A549 (cell line): Measurements from ENCODE around the gene GRM4. TPM values are rescaled to one million over a fixed set of nuclear protein-coding genes. Genes with fewer than 3 reads are reported as not detected.
"Not testable (repeated sequence)": the region's sequence is repeated elsewhere in the genome, so short reads cannot be mapped to it uniquely, and the experiment has no call there.

Source experiments
- ATAC-seq, 2 experiments: fragments of 200-7000 bp in 1 of 2; fragments of >200 bp in 1 of 2; cut with Nextera tagmentation in 1 of 2; cut with Tn5 transposase in 1 of 2; 3 replicates each; pipeline versions ENCODE4 v1.8.0 to v1.9.1; 2018 to 2020; ENCODE audit warnings: mild to moderate bottlenecking in 1 of 2, moderate library complexity in 1 of 2
- CTCF ChIA-PET: fragments of 300-600 bp; sonication (Branson Sonifier 250); formaldehyde crosslinking; extraction: SDS; loops from one replicate; lab custom pipeline; 2021; ENCODE audit warnings: antibody characterized with exemption, inconsistent platforms; lab: Yijun Ruan, JAX
- POLR2A ChIA-PET: fragments of 350-600 bp; formaldehyde crosslinking; extraction: SDS; loops from one replicate; lab custom pipeline; 2021; ENCODE audit warnings: antibody characterized with exemption, inconsistent platforms; lab: Yijun Ruan, JAX
- DNase-seq, 2 experiments: peaks; one replicate each; pipeline versions ENCODE4 v3.0.0 to v3.0.0-alpha.2; 2011 to 2016; ENCODE audit warnings: low read depth in 1 of 2, low spot score in 1 of 2
- FAIRE-seq: peaks from 2 replicates; lab custom pipeline; 2011; peaks lifted over from hg19 to GRCh38; lab: Jason Lieb, UNC
- H3K27ac ChIP-seq, 2 experiments: fragments of >200 bp; sonication (Bioruptor Twin); formaldehyde crosslinking; 3 replicates each; pipeline ENCODE4 v1.5.1; 2016 to 2017
- H3K4me1 ChIP-seq: fragments of >200 bp; sonication (Bioruptor Twin); formaldehyde crosslinking; 3 replicates; pipeline ENCODE4 v1.6.1; 2016
- H3K4me2 ChIP-seq: fragments of >200 bp; sonication (Bioruptor Twin); formaldehyde crosslinking; 3 replicates; pipeline ENCODE4 v1.6.1; 2016
- H3K4me3 ChIP-seq: fragments of >200 bp; sonication (Bioruptor Twin); formaldehyde crosslinking; 3 replicates; pipeline ENCODE4 v1.5.1; 2016
- H3K9me3 ChIP-seq: fragments of >200 bp; sonication (Bioruptor Twin); formaldehyde crosslinking; 3 replicates; pipeline ENCODE4 v1.6.1; 2016
- BHLHE40 ChIP-seq: IDR thresholded peaks from 2 replicates; pipeline ENCODE4 v1.6.1; 2012; ENCODE audit warnings: low read depth, low read length, inconsistent platforms
- CBX2 ChIP-seq: fragments of 200-600 bp; sonication (generic); IDR thresholded peaks from 2 replicates; pipeline ENCODE4 v1.6.1; 2016; ENCODE audit warnings: low read depth, mild to moderate bottlenecking, borderline replicate concordance
- CBX8 ChIP-seq: fragments of 200-600 bp; sonication (generic); IDR thresholded peaks from 2 replicates; pipeline ENCODE4 v1.6.1; 2016
- CEBPB ChIP-seq, 2 experiments: fragments of >200 bp in 1 of 2; sonication (Bioruptor Twin) in 1 of 2; formaldehyde crosslinking in 1 of 2; IDR thresholded peaks; 2 replicates each; pipeline ENCODE4 v1.6.1; 2012 to 2016
- EHF ChIP-seq: fragments of 250-450 bp; sonication (Bioruptor Pico); IDR thresholded peaks from 2 replicates; pipeline ENCODE4 v1.5.0; 2020; ENCODE audit warnings: mild to moderate bottlenecking
- EHMT2 ChIP-seq: fragments of 200-600 bp; sonication (generic); IDR thresholded peaks from 2 replicates; pipeline ENCODE4 v1.6.1; 2016; ENCODE audit warnings: antibody characterized with exemption, low read depth, mild to moderate bottlenecking, moderate library complexity
- ESRRA ChIP-seq: fragments of 150-350 bp; IDR thresholded peaks from 2 replicates; pipeline ENCODE4 v1.6.1; 2014; ENCODE audit warnings: mild to moderate bottlenecking, low read length, borderline replicate concordance
- FOSL2 ChIP-seq, 2 experiments: fragments of 450-650 bp in 1 of 2; fragments of >200 bp in 1 of 2; sonication (Bioruptor Twin) in 1 of 2; formaldehyde crosslinking; IDR thresholded peaks; 2 replicates each; pipeline versions ENCODE4 v1.5.0 to v1.6.1; 2016 to 2020; ENCODE audit warnings: mild to moderate bottlenecking in 1 of 2, moderate library complexity in 1 of 2
- GATA3 ChIP-seq: IDR thresholded peaks from 2 replicates; pipeline ENCODE4 v1.6.1; 2012; ENCODE audit warnings: borderline replicate concordance
- HEYL ChIP-seq: fragments of 250-450 bp; sonication (Bioruptor Pico); IDR thresholded peaks from 2 replicates; pipeline ENCODE4 v1.8.0; 2021; ENCODE audit warnings: mild to moderate bottlenecking, moderate library complexity
- HOXA7 ChIP-seq: fragments of 250-450 bp; sonication (Bioruptor Pico); IDR thresholded peaks from 2 replicates; pipeline ENCODE4 v1.5.0; 2020; ENCODE audit warnings: mild to moderate bottlenecking, moderate library complexity
- HOXB13 ChIP-seq: fragments of 250-450 bp; sonication (Bioruptor Pico); IDR thresholded peaks from 2 replicates; pipeline ENCODE4 v1.5.0; 2020; ENCODE audit warnings: low read depth, mild to moderate bottlenecking, moderate library complexity
- HOXB5 ChIP-seq: fragments of 250-450 bp; sonication (Bioruptor Pico); IDR thresholded peaks from 2 replicates; pipeline ENCODE4 v1.5.0; 2020; ENCODE audit warnings: mild to moderate bottlenecking, moderate library complexity
- KDM5A ChIP-seq: fragments of 200-600 bp; sonication (generic); IDR thresholded peaks from 2 replicates; pipeline ENCODE4 v1.6.1; 2016; ENCODE audit warnings: antibody characterized with exemption, mild to moderate bottlenecking
- MAZ ChIP-seq: fragments of 150-350 bp; IDR thresholded peaks from 2 replicates; pipeline ENCODE4 v1.6.1; 2014; ENCODE audit warnings: antibody characterized with exemption, low read depth, low read length, borderline replicate concordance
- NFE2L2 ChIP-seq: fragments of 150-350 bp; conservative IDR thresholded peaks from 2 replicates; pipeline ENCODE4 v1.6.1; 2014; ENCODE audit warnings: low read length
- NPAS2 ChIP-seq: fragments of 250-450 bp; sonication (Bioruptor Pico); IDR thresholded peaks from 2 replicates; pipeline ENCODE4 v1.8.0; 2022; ENCODE audit warnings: mild to moderate bottlenecking, moderate library complexity, borderline replicate concordance
- PHF8 ChIP-seq: fragments of 200-600 bp; sonication (generic); IDR thresholded peaks from 2 replicates; pipeline ENCODE4 v1.6.1; 2016; ENCODE audit warnings: low read depth, mild to moderate bottlenecking, antibody characterized with exemption, moderate library complexity, borderline replicate concordance
- RNF2 ChIP-seq: fragments of 200-600 bp; sonication (generic); IDR thresholded peaks from 2 replicates; pipeline ENCODE4 v1.6.1; 2016; ENCODE audit warnings: low read depth, mild to moderate bottlenecking, antibody characterized with exemption, moderate library complexity, borderline replicate concordance
- ZSCAN20 ChIP-seq: fragments of 250-450 bp; sonication (Bioruptor Pico); IDR thresholded peaks from 2 replicates; pipeline ENCODE4 v1.8.0; 2022; ENCODE audit warnings: mild to moderate bottlenecking, moderate library complexity
- WGBS: methylation state at CpG from one replicate; pipeline ENCODE4 v1.1.6; 2017; ENCODE audit errors: missing lambda C conversion rate; 5-methylcytosine and 5-hydroxymethylcytosine counted together
- polyA plus RNA-seq, 4 experiments: library from polyadenylated mRNA; depleted of rRNA in 3 of 4; stranded (reverse); fragments of >200 nt; fragmentation: RNase III in 1 of 4; extraction: RNeasy Plus Mini Kit Qiagen cat#74134 plus additional on column Dnase treatment in 1 of 4; gene quantifications; 2 replicates in 3 of 4; 3 replicates in 1 of 4; pipeline ENCODE4 v1.2.3, GENCODE V29; 2011 to 2017
- TF ChIP-seq, protein P1 (sequence below): fragments of 250-450 bp; sonication (Bioruptor Pico); IDR thresholded peaks from 2 replicates; pipeline ENCODE4 v1.5.0; 2020; ENCODE audit warnings: low read depth, mild to moderate bottlenecking, moderate library complexity
- TF ChIP-seq, protein P2 (sequence below): fragments of >200 bp; sonication (Bioruptor Twin); formaldehyde crosslinking; IDR thresholded peaks from 2 replicates; pipeline ENCODE4 v1.6.1; 2016
- TF ChIP-seq, protein P3 (sequence below): IDR thresholded peaks from 2 replicates; pipeline ENCODE4 v1.6.1; 2012; ENCODE audit warnings: low read depth, borderline replicate concordance
- TF ChIP-seq, protein P4 (sequence below): fragments of 200-600 bp; sonication (generic); IDR thresholded peaks from 2 replicates; pipeline ENCODE4 v1.6.1; 2016; ENCODE audit warnings: antibody characterized with exemption, mild to moderate bottlenecking, moderate library complexity

Gene GRM4
- polyA plus RNA-seq, 2 of the 4 experiments (the other 2 are of a cell fraction): 0.05 TPM

DNA sequence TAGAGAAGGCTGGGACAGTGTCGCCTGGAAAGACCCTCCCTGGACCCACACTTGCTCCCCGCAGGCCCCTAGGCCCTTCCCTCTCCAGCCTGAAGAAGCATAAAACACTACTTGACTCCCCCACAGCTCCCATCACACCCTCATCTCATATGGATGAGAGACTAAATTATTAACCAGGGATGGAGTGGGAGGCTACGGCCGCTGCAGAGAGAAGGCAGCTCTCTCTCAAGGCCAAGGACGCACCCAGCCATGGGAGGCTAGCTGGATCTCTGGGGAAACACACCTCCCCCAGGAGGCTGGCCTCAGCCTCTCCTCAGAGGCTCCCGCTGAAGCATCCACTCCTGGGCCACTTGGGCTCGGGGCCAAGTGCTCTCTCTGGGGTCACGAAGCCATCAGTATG lies 102.5 kb downstream of the GRM4 start:
- CTCF ChIA-PET: interaction anchor here (0.8 to 2.1 kb wide), 2 partner anchors 12 to 16 kb away, joined by 3 to 7 read pairs; no protein-coding TSS in a partner anchor
- Histone ChIP-seq H3K4me1 (no peaks in the 10 kb centered on the region), H3K4me3 (no peak overlapping the region)
- 69% methylated on average over 6 of the region's 8 CpGs for WGBS
- no peak for ATAC-seq
- no peak for FAIRE-seq
- no peak for TF ChIP-seq PHF8
- TF ChIP-seq BHLHE40: no peak
- TF ChIP-seq ESRRA: no peak
- TF ChIP-seq CEBPB (IDR thresholded peaks at IDR 0.05): no peak
- no peak for TF ChIP-seq HOXB13 (CRISPR knock-in tag)
- TF ChIP-seq, protein P1, sequence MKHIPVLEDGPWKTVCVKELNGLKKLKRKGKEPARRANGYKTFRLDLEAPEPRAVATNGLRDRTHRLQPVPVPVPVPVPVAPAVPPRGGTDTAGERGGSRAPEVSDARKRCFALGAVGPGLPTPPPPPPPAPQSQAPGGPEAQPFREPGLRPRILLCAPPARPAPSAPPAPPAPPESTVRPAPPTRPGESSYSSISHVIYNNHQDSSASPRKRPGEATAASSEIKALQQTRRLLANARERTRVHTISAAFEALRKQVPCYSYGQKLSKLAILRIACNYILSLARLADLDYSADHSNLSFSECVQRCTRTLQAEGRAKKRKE (CRISPR knock-in tag): no peak
- TF ChIP-seq, protein P2, sequence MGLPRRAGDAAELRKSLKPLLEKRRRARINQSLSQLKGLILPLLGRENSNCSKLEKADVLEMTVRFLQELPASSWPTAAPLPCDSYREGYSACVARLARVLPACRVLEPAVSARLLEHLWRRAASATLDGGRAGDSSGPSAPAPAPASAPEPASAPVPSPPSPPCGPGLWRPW: no peak
- TF ChIP-seq HOXB5 (CRISPR knock-in tag): no peak
- TF ChIP-seq NPAS2 (CRISPR knock-in tag): no peak
- no peak for TF ChIP-seq KDM5A
- TF ChIP-seq GATA3: no peak
- no peak for TF ChIP-seq MAZ
- no peak for TF ChIP-seq EHF
- no peak for TF ChIP-seq HEYL (CRISPR knock-in tag)
- TF ChIP-seq EHMT2: no peak
- no peak for TF ChIP-seq NFE2L2
- TF ChIP-seq, protein P3, sequence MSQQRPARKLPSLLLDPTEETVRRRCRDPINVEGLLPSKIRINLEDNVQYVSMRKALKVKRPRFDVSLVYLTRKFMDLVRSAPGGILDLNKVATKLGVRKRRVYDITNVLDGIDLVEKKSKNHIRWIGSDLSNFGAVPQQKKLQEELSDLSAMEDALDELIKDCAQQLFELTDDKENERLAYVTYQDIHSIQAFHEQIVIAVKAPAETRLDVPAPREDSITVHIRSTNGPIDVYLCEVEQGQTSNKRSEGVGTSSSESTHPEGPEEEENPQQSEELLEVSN: no peak
- no peak for TF ChIP-seq FOSL2 (IDR thresholded peaks at IDR 0.05)
- no peak for TF ChIP-seq FOSL2 (CRISPR knock-in tag; IDR thresholded peaks at IDR 0.05)
- TF ChIP-seq, all 56 proteins: peak for 0
- Histone ChIP-seq H3K27ac (no peak overlapping the region), H3K4me2 (no peak overlapping the region), H3K9me3 (no peaks in the 10 kb centered on the region)
- no peak for DNase-seq
- POLR2A ChIA-PET: no interaction called here

DNA sequence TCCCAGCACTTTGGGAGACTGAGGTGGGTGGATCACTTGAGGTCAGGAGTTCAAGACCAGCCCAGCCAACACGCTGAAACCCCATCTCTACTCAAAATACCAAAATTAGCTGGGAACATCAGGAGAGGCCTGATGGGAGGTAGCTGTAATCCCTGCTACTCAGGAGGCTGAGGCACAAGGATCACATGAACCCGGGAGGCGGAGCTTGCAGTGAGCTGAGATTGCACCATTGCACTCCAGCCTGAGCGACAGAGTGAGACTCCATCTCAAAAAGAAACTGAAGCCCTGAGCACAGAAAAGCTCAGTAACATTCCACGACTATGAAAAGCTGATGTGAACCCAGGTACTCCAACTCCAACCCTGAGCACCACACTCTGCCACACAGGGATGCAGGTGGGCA lies 103.9 kb downstream of the GRM4 start:
- H3K9me3 ChIP-seq, POLR2A ChIA-PET, DNase-seq, H3K4me3 ChIP-seq, H3K4me1 ChIP-seq, FAIRE-seq, ATAC-seq, H3K27ac ChIP-seq, H3K4me2 ChIP-seq: not testable (repeated sequence)
- 59% methylated on average over 4 of the region's 5 CpGs for WGBS
- CTCF ChIA-PET: interaction anchor here (0.6 to 2.1 kb wide), 3 partner anchors 13 to 30 kb away, joined by 3 to 7 read pairs (median 4); no protein-coding TSS in a partner anchor

DNA sequence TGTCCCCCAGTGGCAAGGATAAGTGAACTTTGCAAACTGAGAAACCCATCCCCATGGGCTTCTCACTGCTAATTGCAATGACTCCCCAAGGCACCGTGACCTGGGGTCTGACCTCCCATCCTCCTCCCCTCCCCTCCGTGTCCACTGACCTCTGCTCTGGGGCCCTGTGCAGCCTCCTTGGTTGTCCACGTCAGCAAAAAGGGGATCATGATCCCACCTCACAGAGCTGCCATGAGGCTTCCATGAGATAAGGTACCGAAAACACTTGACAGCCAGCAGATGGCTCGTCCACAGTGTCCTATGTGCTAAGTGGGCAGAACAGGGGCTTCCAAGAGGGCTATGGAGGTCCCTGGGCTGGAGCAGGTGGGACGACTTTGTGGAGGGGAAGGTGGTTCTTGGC lies 104.5 kb downstream of the GRM4 start:
- FAIRE-seq: no peak

More for the DNA sequence above, 104.5 kb downstream of the GRM4 start:
- CTCF ChIA-PET: interaction anchor here (0.6 to 2.1 kb wide), 3 partner anchors 14 to 29 kb away, joined by 3 to 7 read pairs (median 4); no protein-coding TSS in a partner anchor
- POLR2A ChIA-PET: no interaction called here
- Histone ChIP-seq H3K9me3 (no peaks in the 10 kb centered on the region), H3K27ac (no peak overlapping the region), H3K4me1 (no peaks in the 10 kb centered on the region), H3K4me2 (no peak overlapping the region), H3K4me3 (no peak overlapping the region)
- DNase-seq (no peak), ATAC-seq (no peak)
- TF ChIP-seq CBX2 (no peak), CBX8 (no peak), ZSCAN20 (no peak), RNF2 (no peak), HOXA7 (no peak)
- TF ChIP-seq, protein P4, sequence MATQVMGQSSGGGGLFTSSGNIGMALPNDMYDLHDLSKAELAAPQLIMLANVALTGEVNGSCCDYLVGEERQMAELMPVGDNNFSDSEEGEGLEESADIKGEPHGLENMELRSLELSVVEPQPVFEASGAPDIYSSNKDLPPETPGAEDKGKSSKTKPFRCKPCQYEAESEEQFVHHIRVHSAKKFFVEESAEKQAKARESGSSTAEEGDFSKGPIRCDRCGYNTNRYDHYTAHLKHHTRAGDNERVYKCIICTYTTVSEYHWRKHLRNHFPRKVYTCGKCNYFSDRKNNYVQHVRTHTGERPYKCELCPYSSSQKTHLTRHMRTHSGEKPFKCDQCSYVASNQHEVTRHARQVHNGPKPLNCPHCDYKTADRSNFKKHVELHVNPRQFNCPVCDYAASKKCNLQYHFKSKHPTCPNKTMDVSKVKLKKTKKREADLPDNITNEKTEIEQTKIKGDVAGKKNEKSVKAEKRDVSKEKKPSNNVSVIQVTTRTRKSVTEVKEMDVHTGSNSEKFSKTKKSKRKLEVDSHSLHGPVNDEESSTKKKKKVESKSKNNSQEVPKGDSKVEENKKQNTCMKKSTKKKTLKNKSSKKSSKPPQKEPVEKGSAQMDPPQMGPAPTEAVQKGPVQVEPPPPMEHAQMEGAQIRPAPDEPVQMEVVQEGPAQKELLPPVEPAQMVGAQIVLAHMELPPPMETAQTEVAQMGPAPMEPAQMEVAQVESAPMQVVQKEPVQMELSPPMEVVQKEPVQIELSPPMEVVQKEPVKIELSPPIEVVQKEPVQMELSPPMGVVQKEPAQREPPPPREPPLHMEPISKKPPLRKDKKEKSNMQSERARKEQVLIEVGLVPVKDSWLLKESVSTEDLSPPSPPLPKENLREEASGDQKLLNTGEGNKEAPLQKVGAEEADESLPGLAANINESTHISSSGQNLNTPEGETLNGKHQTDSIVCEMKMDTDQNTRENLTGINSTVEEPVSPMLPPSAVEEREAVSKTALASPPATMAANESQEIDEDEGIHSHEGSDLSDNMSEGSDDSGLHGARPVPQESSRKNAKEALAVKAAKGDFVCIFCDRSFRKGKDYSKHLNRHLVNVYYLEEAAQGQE: no peak
- 56% methylated on average over 6 of the region's 6 CpGs for WGBS
